H1 (cell line): ENCODE data around the gene WNT9A. TPM values are rescaled to one million over a fixed set of nuclear protein-coding genes. Genes with fewer than 3 reads are reported as not detected.

ENCODE experiments used
- CTCF ChIA-PET: fragments of 300-600 bp; sonication (Branson Sonifier 250); formaldehyde crosslinking; loops from one replicate; lab custom pipeline; 2021; ENCODE audit not compliant: partially characterized antibody; lab: Charles Lee
- POLR2A ChIA-PET: fragments of 300-600 bp; sonication (Branson Sonifier 250); formaldehyde crosslinking; loops from one replicate; lab custom pipeline; 2021; ENCODE audit warnings: inconsistent platforms; ENCODE audit not compliant: partially characterized antibody; lab: Charles Lee
- DNase-seq, 2 experiments: peaks; one replicate each; pipeline versions ENCODE4 v3.0.0 to v3.0.0-alpha.2; 2010 to 2022; ENCODE audit warnings: low spot score in 2 of 2, low read depth in 1 of 2, mixed read lengths in 1 of 2
- FAIRE-seq: peaks from 2 replicates; lab custom pipeline; 2011; peaks lifted over from hg19 to GRCh38; lab: Jason Lieb, UNC
- H2AFZ ChIP-seq: 2 replicates; pipeline ENCODE4 v1.8.1; 2012; ENCODE audit warnings: low read length, inconsistent platforms
- H2AK5ac ChIP-seq: 2 replicates; pipeline ENCODE4 v1.6.1; 2013; ENCODE audit warnings: low read depth, low read length
- H2BK120ac ChIP-seq: replicated peaks from 2 replicates; pipeline ENCODE3; 2013; ENCODE audit warnings: low read depth, low read length, inconsistent platforms
- H2BK12ac ChIP-seq: 2 replicates; pipeline ENCODE4 v1.6.1; 2013; ENCODE audit warnings: low read depth, low read length
- H2BK15ac ChIP-seq: 2 replicates; pipeline ENCODE4 v1.6.1; 2013; ENCODE audit warnings: low read length
- H2BK20ac ChIP-seq: 2 replicates; pipeline ENCODE4 v1.6.1; 2013; ENCODE audit warnings: low read length
- H2BK5ac ChIP-seq: 2 replicates; pipeline ENCODE4 v1.6.1; 2013; ENCODE audit warnings: low read depth, low read length
- H3K14ac ChIP-seq: 2 replicates; pipeline ENCODE4 v1.6.1; 2013; ENCODE audit warnings: inconsistent platforms; ENCODE audit not compliant: insufficient read length
- H3K18ac ChIP-seq: 2 replicates; pipeline ENCODE4 v1.6.1; 2013; ENCODE audit warnings: low read length; ENCODE audit errors: extremely low read depth
- H3K23ac ChIP-seq: 2 replicates; pipeline ENCODE4 v1.6.1; 2013; ENCODE audit warnings: inconsistent platforms; ENCODE audit not compliant: insufficient read length
- H3K23me2 ChIP-seq: 2 replicates; pipeline ENCODE4 v1.6.1; 2013; ENCODE audit warnings: low read depth, low read length
- H3K27ac ChIP-seq: 2 replicates; pipeline ENCODE4 v1.6.1; 2011; ENCODE audit warnings: low read depth, low read length, inconsistent platforms
- H3K27me3 ChIP-seq, 4 experiments: replicated peaks in 1 of 4; 1 replicate in 1 of 4; 2 replicates in 3 of 4; pipeline versions ENCODE4 v1.6.1 to v1.8.1; 2011 to 2013; ENCODE audit warnings: low read length in 3 of 4, mild to moderate bottlenecking in 3 of 4, inconsistent platforms in 2 of 4, mixed read lengths in 2 of 4, moderate library complexity in 1 of 4; ENCODE audit not compliant: control insufficient read depth in 3 of 4, insufficient read depth in 3 of 4; ENCODE audit errors: extremely low read depth in 1 of 4
- H3K36me3 ChIP-seq, 4 experiments: 2 replicates each; pipeline versions ENCODE4 v1.6.1 to v1.8.1; 2011 to 2013; ENCODE audit warnings: mild to moderate bottlenecking in 4 of 4, low read length in 3 of 4, moderate library complexity in 2 of 4, control low read depth in 1 of 4, inconsistent platforms in 1 of 4; ENCODE audit not compliant: insufficient read depth in 4 of 4, control insufficient read depth in 2 of 4
- H3K4ac ChIP-seq: replicated peaks from 2 replicates; pipeline ENCODE3; 2013; ENCODE audit warnings: low read length, low read depth, mixed read lengths, inconsistent platforms; ENCODE audit not compliant: insufficient read length
- H3K4me1 ChIP-seq, 4 experiments: replicated peaks in 1 of 4; 1 replicate in 1 of 4; 2 replicates in 3 of 4; pipeline versions ENCODE4 v1.6.1 to v1.8.1; 2011 to 2013; ENCODE audit warnings: low read length in 3 of 4, inconsistent platforms in 2 of 4, mixed read lengths in 1 of 4; ENCODE audit not compliant: insufficient read depth in 4 of 4, control insufficient read depth in 3 of 4
- H3K4me2 ChIP-seq, 2 experiments: 2 replicates each; pipeline versions ENCODE4 v1.6.1 to v1.8.1; 2011 to 2013; ENCODE audit warnings: low read depth in 2 of 2, low read length in 2 of 2, control low read depth in 1 of 2, inconsistent platforms in 1 of 2, mild to moderate bottlenecking in 1 of 2; ENCODE audit not compliant: insufficient read depth in 1 of 2
- H3K4me3 ChIP-seq, 4 experiments: fragments of 200-600, 300-600 bp in 1 of 4; sonication (generic), shearing (Covaris generic), sonication (Bioruptor Twin) in 1 of 4; 2 replicates each; pipeline versions ENCODE4 v1.5.1 to v1.8.1; 2011 to 2016; ENCODE audit warnings: low read length in 4 of 4, low read depth in 3 of 4, control low read depth in 2 of 4, inconsistent platforms in 2 of 4, mild to moderate bottlenecking in 2 of 4, mixed read lengths in 1 of 4, moderate library complexity in 1 of 4; ENCODE audit not compliant: insufficient read depth in 2 of 4; ENCODE audit errors: extremely low read depth in 1 of 4
- H3K56ac ChIP-seq: replicated peaks from 2 replicates; pipeline ENCODE3; 2013; ENCODE audit warnings: low read depth, mild to moderate bottlenecking, mixed read lengths, low read length, inconsistent platforms; ENCODE audit not compliant: insufficient read length
- H3K79me1 ChIP-seq: 2 replicates; pipeline ENCODE4 v1.6.1; 2013; ENCODE audit warnings: low read depth, low read length, control low read depth
- H3K79me2 ChIP-seq, 2 experiments: 2 replicates each; pipeline versions ENCODE4 v1.6.1 to v1.8.1; 2012 to 2013; ENCODE audit warnings: low read length in 2 of 2, mild to moderate bottlenecking in 2 of 2, inconsistent platforms in 1 of 2; ENCODE audit not compliant: insufficient read depth in 2 of 2, control insufficient read depth in 1 of 2
- H3K9ac ChIP-seq, 4 experiments: replicated peaks in 1 of 4; 1 replicate in 1 of 4; 2 replicates in 3 of 4; pipeline versions ENCODE4 v1.6.1 to v1.8.1; 2011 to 2013; ENCODE audit warnings: low read depth in 3 of 4, low read length in 3 of 4, control low read depth in 2 of 4, mild to moderate bottlenecking in 2 of 4, moderate library complexity in 2 of 4, inconsistent platforms in 1 of 4; ENCODE audit errors: extremely low read depth in 1 of 4
- H3K9me3 ChIP-seq, 2 experiments: 2 replicates each; pipeline versions ENCODE4 v1.6.1 to v1.8.1; 2012 to 2013; ENCODE audit warnings: mild to moderate bottlenecking in 2 of 2, moderate library complexity in 2 of 2, control low read depth in 1 of 2, inconsistent platforms in 1 of 2, low read depth in 1 of 2, low read length in 1 of 2, mixed read lengths in 1 of 2; ENCODE audit not compliant: insufficient read depth in 2 of 2
- H4K20me1 ChIP-seq, 2 experiments: replicated peaks in 1 of 2; 2 replicates each; pipeline versions ENCODE3 to v1.8.1; 2011 to 2013; ENCODE audit warnings: inconsistent platforms in 2 of 2, low read length in 2 of 2, mild to moderate bottlenecking in 1 of 2; ENCODE audit not compliant: insufficient read depth in 2 of 2, control insufficient read depth in 1 of 2
- H4K5ac ChIP-seq: 2 replicates; pipeline ENCODE4 v1.6.1; 2013; ENCODE audit warnings: low read length, low read depth, mixed read lengths, inconsistent platforms; ENCODE audit not compliant: insufficient read length
- H4K8ac ChIP-seq: 2 replicates; pipeline ENCODE4 v1.8.0; 2013; ENCODE audit warnings: mild to moderate bottlenecking, moderate library complexity, low read length, inconsistent platforms; ENCODE audit not compliant: insufficient read depth; ENCODE audit errors: extremely low read depth
- H4K91ac ChIP-seq: replicated peaks from 2 replicates; pipeline ENCODE3; 2013; ENCODE audit warnings: low read length, mixed read lengths, inconsistent platforms; ENCODE audit not compliant: insufficient read length
- CHD2 ChIP-seq: IDR thresholded peaks from 2 replicates; pipeline ENCODE4 v1.6.1; 2012; ENCODE audit warnings: low read length, improper control_type of control experiment
- GABPA ChIP-seq: IDR thresholded peaks from 2 replicates; pipeline ENCODE4 v1.6.1; 2011; ENCODE audit warnings: mild to moderate bottlenecking, low read length, moderate library complexity, borderline replicate concordance; ENCODE audit not compliant: insufficient read depth
- JUN ChIP-seq: IDR thresholded peaks from 2 replicates; pipeline ENCODE4 v1.6.1; 2011; ENCODE audit warnings: low read depth, mild to moderate bottlenecking, improper control_type of control experiment, low read length
- KDM5A ChIP-seq: fragments of 200-600 bp; IDR thresholded peaks from 2 replicates; pipeline ENCODE4 v1.7.1; 2012; ENCODE audit warnings: mild to moderate bottlenecking, low read length, inconsistent platforms, mixed read lengths
- SIN3A ChIP-seq, 2 experiments: IDR thresholded peaks in 1 of 2; conservative IDR thresholded peaks in 1 of 2; 2 replicates each; pipeline ENCODE4 v1.6.1; 2011 to 2012; ENCODE audit warnings: low read length in 2 of 2, improper control_type of control experiment in 1 of 2, low read depth in 1 of 2, mild to moderate bottlenecking in 1 of 2
- SP2 ChIP-seq: IDR thresholded peaks from 2 replicates; pipeline ENCODE4 v1.6.1; 2012; ENCODE audit warnings: mild to moderate bottlenecking, low read length, inconsistent platforms
- TAF1 ChIP-seq: IDR thresholded peaks from 2 replicates; pipeline ENCODE4 v1.6.1; 2011; ENCODE audit warnings: mild to moderate bottlenecking, low read depth, low read length
- TEAD4 ChIP-seq: IDR thresholded peaks from 2 replicates; pipeline ENCODE4 v1.6.1; 2012; ENCODE audit warnings: low read depth, low read length, inconsistent platforms, mixed read lengths
- WGBS, 2 experiments: shearing (Covaris generic) in 1 of 2; methylation state at CpG; one replicate each; pipeline versions ENCODE4 v1.1.6 to v1.1.7; 2013 to 2015; ENCODE audit warnings: low lambda C conversion rate in 2 of 2, mixed read lengths in 2 of 2, inconsistent platforms in 1 of 2, low coverage in 1 of 2, missing lambda C conversion rate in 1 of 2; ENCODE audit not compliant: insufficient replicate concordance in 2 of 2, insufficient coverage in 1 of 2, insufficient read length in 1 of 2; ENCODE audit errors: extremely low coverage in 1 of 2, missing lambda C conversion rate in 1 of 2; 5-methylcytosine and 5-hydroxymethylcytosine counted together
- polyA plus RNA-seq, 7 experiments: library from polyadenylated mRNA; depleted of rRNA in 3 of 7; stranded (reverse) in 5 of 7; unstranded in 2 of 7; fragments of >200 nt in 5 of 7; fragments of 200-250 nt in 2 of 7; gene quantifications; 1 replicate in 5 of 7; 2 replicates in 1 of 7; 4 replicates in 1 of 7; pipeline versions ENCODE4 v1.2.1 to v1.2.3, GENCODE V29; 2011 to 2013; ENCODE audit warnings: missing spikeins in 2 of 7, mixed read lengths in 2 of 7
- total RNA-seq: library from RNA; stranded (reverse); fragmentation: NEBNext Ultra II Directional; extraction: Animal tissue kit (Norgen Biotek cat#: 25700); gene quantifications from 2 replicates; pipeline ENCODE4 v1.2.1, GENCODE V29; 2021

WNT9A gene
- total and polyA plus RNA-seq, 2 of the 8 experiments (the other 6 are each of a cell fraction or from before 2014, with no cell fraction given), result 1.1 to 1.5 TPM

DNA sequence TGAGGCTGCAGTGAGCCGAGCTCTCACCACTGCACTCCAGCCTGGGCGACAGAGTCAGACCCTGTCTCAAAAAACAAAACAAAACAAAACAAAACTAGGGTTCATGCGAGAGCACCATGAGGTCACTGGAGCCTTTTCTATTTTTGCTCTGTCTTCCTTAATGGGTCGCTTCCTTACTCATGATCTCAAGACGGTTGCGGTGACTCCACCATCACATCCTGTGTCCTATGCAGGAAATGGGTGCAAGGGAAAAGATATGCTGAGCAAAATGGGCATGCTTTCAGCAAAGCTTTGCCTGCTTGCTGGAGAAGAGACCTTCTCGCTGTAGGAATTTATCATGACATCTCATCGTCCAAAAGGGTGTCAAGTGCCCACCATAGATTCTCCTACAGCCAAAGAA is 36.4 kb downstream of the WNT9A start:
- Histone ChIP-seq H3K27ac (no peak overlapping the region), H2AFZ (no peak overlapping the region), H3K9ac (no peak overlapping the region), H3K4me3 (no peak overlapping the region), H4K20me1 (no peaks in the 10 kb centered on the region), H2BK12ac (no peak overlapping the region), H4K91ac (no peak overlapping the region), H2BK120ac (no peak overlapping the region), H3K4me2 (no peak overlapping the region), H3K4me1 (peaks cover 8 to 40% (median 20%) of the 10 kb centered on the region in 4 experiments), H3K23ac (no peak overlapping the region), H3K36me3 (no peaks in the 10 kb centered on the region; a peak in 1 of 8 replicates), H3K9me3 (no peaks in the 10 kb centered on the region), H2AK5ac (no peak overlapping the region), H3K79me1 (no peaks in the 10 kb centered on the region; the same call in 1 of the 2 replicates), H3K56ac (no peak overlapping the region), H3K4ac (no peak overlapping the region), H2BK5ac (no peak overlapping the region), H4K8ac (no peak overlapping the region), H3K27me3 (no peaks in the 10 kb centered on the region; a peak in 2 of 7 replicates), H3K23me2 (peaks cover 3% of the 10 kb centered on the region; the same call in 1 of the 2 replicates), H3K18ac (no peak overlapping the region), H2BK15ac (no peak overlapping the region), H2BK20ac (no peak overlapping the region), H4K5ac (no peak overlapping the region), H3K79me2 (no peaks in the 10 kb centered on the region; a peak in 1 of 4 replicates), H3K14ac (no peak overlapping the region)
- TF ChIP-seq JUN (no peak), CHD2 (no peak), SP2 (no peak), GABPA (no peak), TAF1 (no peak), SIN3A (conservative IDR thresholded peaks at IDR 0.05 in 1 of 2, IDR thresholded peaks at IDR 0.05 in 1 of 2; ENCODE audit: low read depth in 1 of 2, low read length in 2 of 2) (no peak), TEAD4 (no peak), KDM5A (no peak)
- DNase-seq (no peak), FAIRE-seq (no peak)
- POLR2A ChIA-PET, result no interaction called here
- WGBS, 2 experiments, result 88% methylated on average over 8 of the region's 8 CpGs; no CpG with 5 or more reads in 1 of the 2 experiments
- CTCF ChIA-PET, result interaction anchor here (0.6 to 1.8 kb wide), 5 partner anchors 10 to 481 kb away, joined by 3 to 6 read pairs (median 5); no protein-coding TSS in a partner anchor
